GM18873 (cell line): ENCODE results near the gene DMBT1.

Experiments used
- ATAC-seq: cut with Tn5 transposase; IDR thresholded peaks from one replicate; pipeline ENCODE4 v1.9.1; 2021; ENCODE audit warnings: mild to moderate bottlenecking, moderate library complexity, moderate number of reproducible peaks; ENCODE audit not compliant: unreplicated experiment, low FRiP score

Gene DMBT1

GRCh38 chr10:122664501-122664900, 103.9 kb downstream of the DMBT1 start:
- no peak for ATAC-seq

GRCh38 chr10:122665329-122665860, 104.8 kb downstream of the DMBT1 start:
- no peak for ATAC-seq

DNA sequence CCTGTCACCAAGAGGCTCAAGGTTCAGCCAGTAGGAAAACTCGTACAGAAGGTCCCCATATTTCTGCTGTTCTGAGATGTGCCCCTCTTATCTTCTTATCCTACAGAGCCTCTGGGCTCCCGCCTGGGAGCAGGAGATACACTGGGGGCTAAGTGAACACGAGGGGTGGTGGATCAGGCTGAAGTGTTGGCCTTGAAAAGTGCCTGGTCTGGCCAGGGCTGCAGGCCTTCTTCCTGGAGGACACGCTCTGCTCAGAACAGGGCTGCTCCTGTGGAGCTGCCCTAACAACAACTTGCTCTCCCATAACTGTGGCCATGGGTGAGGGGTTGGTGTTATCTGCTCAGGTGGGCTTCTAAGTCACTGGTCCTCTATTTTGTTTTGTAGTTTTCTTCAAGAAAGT, 105.4 kb downstream of the DMBT1 start:
- no peak for ATAC-seq

DNA sequence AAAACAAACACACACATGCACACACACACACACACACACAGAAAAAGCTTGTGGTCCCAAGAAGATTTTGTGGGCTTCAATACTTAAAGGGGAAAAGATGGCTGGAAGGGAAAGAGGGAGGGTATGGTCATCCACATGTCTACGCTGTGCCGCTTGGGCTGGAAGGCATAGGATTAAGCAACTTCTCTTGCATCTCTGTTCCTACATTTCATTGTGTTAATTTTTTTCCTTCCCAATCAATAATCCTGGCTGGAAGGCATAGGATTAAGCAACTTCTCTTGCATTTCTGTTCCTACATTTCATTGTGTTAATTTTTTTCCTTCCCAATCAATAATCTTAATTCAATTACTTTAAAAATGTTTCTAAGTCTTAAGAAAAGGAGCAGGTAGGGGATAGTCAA, 108.5 kb downstream of the DMBT1 start:
- ATAC-seq = no peak

- no peak for ATAC-seq
Observed at GRCh38 chr10:122669842-122670241, 109.3 kb downstream of the DMBT1 start.

DNA sequence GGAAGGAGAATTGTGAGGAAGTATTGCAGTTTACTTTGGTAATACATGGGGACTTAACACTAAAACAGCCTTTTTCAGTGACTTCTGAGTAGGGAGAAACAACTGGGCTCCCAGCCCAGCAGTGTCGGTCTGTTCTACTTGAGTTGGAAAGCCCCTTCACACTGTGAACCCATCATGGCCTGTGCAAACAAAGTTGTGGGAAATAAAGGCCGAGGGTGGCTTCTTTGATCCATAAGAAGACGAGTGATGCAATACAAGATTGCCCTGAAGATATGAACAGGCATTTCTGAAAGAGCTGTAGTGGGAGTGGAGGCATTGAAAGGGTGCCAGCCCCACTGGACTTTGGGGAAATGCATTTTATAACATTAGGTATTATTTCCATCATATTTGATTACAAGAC, 110.8 kb downstream of the DMBT1 start:
- ATAC-seq = no peak

DNA sequence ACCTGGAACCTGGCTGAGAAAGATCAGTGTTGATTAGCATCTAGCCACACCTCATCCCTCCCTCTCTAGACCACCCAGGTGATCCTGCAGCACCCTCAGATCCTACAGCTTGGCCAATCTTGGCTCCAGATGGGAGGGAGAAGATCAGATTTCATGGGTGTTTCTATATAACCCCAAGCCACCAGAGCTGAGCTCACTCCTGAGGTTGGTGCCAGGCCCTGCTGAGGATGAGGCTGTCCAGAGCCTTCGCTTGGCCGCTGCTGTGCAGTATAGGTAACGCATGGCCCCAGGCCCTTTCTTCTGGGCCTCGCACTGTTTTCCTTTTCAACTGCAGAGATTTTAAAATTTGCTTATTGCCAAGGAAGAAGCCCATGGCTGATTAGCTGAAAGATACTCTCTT, 112.1 kb downstream of the DMBT1 start:
- no peak for ATAC-seq

DNA sequence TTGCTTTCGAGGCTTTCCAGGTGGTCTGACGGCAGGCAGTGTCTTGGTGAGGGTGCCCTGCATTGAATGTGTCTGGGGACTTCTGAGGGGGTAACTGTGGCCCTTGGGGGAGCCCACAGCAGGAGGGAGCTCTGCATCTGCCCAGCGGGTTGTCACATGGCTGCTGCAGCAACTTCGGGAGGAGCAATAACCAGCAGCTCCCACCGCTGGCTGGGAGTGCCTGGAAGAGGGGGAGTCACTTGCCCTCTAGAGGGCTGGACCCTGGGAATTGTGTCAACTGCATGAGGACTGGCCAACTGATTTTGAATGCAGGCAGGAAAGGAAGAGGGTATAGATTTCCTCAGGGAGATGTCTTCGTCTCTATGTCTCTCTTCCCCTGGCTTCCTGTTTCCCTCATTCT, 112.7 kb downstream of the DMBT1 start:
- no peak for ATAC-seq

DNA sequence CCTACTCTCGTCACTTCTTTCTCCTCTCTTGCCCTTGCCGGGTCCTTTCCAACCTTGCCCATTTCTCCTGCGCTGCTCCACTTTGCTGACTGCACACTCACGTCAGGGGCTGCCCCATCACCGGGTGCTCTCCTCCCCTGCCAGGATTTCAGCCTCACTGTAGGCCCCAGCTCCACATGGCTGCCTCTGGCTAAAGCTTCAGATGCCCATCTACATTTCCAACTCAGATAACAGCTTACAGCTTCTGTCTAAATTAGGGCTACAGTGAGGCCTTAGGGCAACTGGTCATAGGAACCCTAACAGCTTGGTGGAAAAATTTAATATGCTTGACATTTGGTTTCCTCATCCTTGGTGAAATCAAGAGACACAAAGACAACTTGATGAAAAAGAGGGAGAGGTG, 113.2 kb downstream of the DMBT1 start:
- ATAC-seq = no peak

DNA sequence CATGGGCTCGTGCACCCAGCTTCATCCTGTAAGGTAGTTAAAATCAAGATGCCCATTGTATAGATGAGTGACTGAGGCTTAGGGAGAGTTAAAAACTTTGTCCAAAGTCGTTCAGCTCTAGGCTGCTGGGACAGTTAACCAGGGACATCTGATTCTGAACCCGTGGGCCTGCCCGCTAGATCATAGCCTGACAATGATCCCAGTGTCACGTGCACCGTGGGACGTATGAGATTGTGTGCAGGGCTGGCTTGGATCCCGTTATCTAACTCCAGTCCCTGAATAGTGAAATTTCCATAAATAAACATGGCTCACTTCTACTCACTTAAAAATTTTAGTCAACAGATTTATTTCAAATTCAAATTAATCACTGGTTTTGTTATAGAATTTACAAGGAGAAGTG, 114.2 kb downstream of the DMBT1 start:
- ATAC-seq = no peak

DNA sequence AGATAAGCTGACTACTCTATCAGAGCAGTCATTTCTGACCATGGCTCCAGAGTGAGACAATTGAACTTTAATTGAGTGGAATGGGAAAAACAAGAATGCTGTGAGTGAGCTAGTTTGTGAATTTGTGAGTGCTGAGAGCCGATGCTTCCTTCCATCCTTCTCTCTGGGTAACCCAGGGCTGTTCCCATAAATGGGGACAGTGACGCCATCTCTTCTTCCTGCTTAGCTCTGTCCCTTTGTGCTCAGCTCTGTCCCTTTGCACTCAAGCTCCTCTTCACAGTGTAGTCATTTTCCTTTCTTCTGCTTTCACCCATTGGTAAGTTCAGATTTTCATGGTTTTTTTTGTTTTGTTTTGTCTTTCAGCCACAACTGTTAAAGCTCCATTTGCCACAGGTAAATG, 114.7 kb downstream of the DMBT1 start:
- ATAC-seq = no peak

- no peak for ATAC-seq
Observed at GRCh38 chr10:122678266-122678665, 117.7 kb downstream of the DMBT1 start.

DNA sequence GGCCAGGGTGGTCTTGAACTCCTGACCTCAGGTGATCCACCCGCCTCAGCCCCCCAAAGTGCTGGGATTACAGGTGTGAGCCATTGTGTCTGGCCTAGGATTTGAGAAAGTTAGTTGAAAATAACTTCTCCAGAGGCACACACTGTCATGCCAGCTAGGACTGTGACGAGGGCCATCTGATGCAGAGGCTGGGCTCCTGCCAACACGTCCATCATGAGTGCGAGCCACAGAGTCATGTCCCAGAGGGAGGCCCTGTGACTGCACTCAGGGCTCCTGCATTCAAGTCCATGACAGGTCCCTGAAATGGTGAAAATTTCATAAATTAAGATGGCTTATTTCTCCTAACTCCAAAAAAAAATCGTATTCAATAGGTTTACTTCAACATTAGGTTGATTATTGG, 122.0 kb downstream of the DMBT1 start:
- no peak for ATAC-seq

GRCh38 chr10:122688293-122688989, 127.9 kb downstream of the DMBT1 start:
- ATAC-seq = no peak

DNA sequence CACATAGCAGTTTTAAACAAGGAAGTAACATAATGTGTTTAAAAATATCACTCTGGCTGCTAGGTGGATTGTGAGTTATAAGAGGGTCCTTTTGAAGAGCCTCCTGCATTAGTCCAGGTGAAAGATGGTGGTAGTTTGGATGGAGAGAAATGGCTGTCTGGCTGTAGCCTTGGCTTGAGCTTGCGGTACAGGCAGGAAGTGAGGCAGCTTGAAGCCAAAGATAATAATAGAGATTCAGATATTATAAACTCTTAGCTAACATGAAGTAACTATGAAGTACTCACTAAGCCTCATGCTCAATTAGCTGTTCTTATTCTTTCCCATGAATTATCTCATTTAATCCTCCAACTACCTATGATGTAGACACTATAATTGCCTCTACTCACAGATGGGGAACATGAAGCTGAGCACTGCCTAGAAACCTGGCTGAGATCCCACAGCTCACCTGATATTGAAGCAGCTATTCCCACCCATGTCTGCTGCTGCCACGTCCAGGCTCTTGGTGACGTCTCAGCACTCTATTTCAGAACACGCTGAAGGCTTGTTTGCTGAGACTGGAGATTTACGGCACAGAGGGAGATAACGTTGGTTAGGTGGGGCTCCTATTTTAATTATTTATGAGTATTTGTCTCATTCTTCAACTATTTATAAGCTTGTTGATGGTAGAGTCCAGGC, 128.7 kb downstream of the DMBT1 start:
- ATAC-seq = no peak

- no peak for ATAC-seq
Observed at GRCh38 chr10:122692744-122693143, 132.2 kb downstream of the DMBT1 start.
